HEK293 (cell line): ENCODE data around the gene EXD1.
"Not testable (repeated sequence)": the region's sequence is repeated elsewhere in the genome, so short reads cannot be mapped to it uniquely, and the experiment has no call there.

Source experiments
- CTCF ChIA-PET: fragments of 350-600 bp; formaldehyde crosslinking; extraction: SDS; loops from one replicate; lab custom pipeline; 2021; ENCODE audit warnings: antibody characterized with exemption; lab: Yijun Ruan, JAX
- POLR2A ChIA-PET: fragments of 300-600 bp; formaldehyde crosslinking; extraction: SDS; loops from one replicate; lab custom pipeline; 2020; ENCODE audit warnings: antibody characterized with exemption, inconsistent platforms; lab: Yijun Ruan, JAX
- H3K27ac ChIP-seq: fragments of 200-500 bp; sonication (Bioruptor generic); 2 replicates; pipeline ENCODE4 v1.5.1; 2014; ENCODE audit warnings: low read depth, low read length, control low read depth, inconsistent platforms; ENCODE audit errors: extremely low read depth
- H3K36me3 ChIP-seq, 2 experiments: fragments of 200-500 bp in 1 of 2; sonication (Bioruptor generic) in 1 of 2; 1 replicate in 1 of 2; 2 replicates in 1 of 2; pipeline ENCODE4 v1.5.1; 2014 to 2017; ENCODE audit warnings: inconsistent platforms in 2 of 2, low read length in 2 of 2; ENCODE audit not compliant: control insufficient read depth in 2 of 2, insufficient read depth in 1 of 2
- H3K4me1 ChIP-seq: fragments of 200-500 bp; sonication (Bioruptor generic); 2 replicates; pipeline ENCODE4 v1.5.1; 2014; ENCODE audit warnings: mild to moderate bottlenecking, low read length, inconsistent platforms; ENCODE audit not compliant: control insufficient read depth, insufficient read depth
- H3K4me3 ChIP-seq: 2 replicates; pipeline ENCODE4 v1.5.1; 2011; ENCODE audit warnings: low read depth, mild to moderate bottlenecking, control low read depth, low read length, moderate library complexity
- H3K9me3 ChIP-seq: fragments of 200-500 bp; sonication (Bioruptor generic); 2 replicates; pipeline ENCODE4 v1.5.1; 2014; ENCODE audit warnings: low read depth, low read length, inconsistent platforms; ENCODE audit not compliant: control insufficient read depth, insufficient read depth
- PRDM1 ChIP-seq: fragments of 450-650 bp; formaldehyde crosslinking; IDR thresholded peaks from 2 replicates; pipeline ENCODE4; 2016; ENCODE audit warnings: missing biosample characterization, missing genetic modification characterization
- SALL2 ChIP-seq: fragments of 450-650 bp; formaldehyde crosslinking; IDR thresholded peaks from 2 replicates; pipeline ENCODE4 v1.5.0; 2017; ENCODE audit warnings: missing biosample characterization, mild to moderate bottlenecking, missing genetic modification characterization, borderline replicate concordance
- SP2 ChIP-seq: fragments of 450-650 bp; formaldehyde crosslinking; IDR thresholded peaks from 2 replicates; pipeline ENCODE4 v1.5.1; 2016; ENCODE audit warnings: missing biosample characterization, missing genetic modification characterization
- ZBTB20 ChIP-seq: fragments of 450-650 bp; formaldehyde crosslinking; IDR thresholded peaks from 2 replicates; pipeline ENCODE4 v1.5.1; 2016; ENCODE audit warnings: missing biosample characterization, missing genetic modification characterization
- ZFHX2 ChIP-seq: fragments of 450-650 bp; formaldehyde crosslinking; conservative IDR thresholded peaks from 2 replicates; pipeline ENCODE4 v1.5.1; 2016; ENCODE audit warnings: missing biosample characterization, missing genetic modification characterization
- ZNF121 ChIP-seq: fragments of 450-650 bp; formaldehyde crosslinking; IDR thresholded peaks from 2 replicates; pipeline ENCODE4 v1.5.1; 2016; ENCODE audit warnings: missing biosample characterization, missing genetic modification characterization
- ZNF169 ChIP-seq: fragments of 450-650 bp; formaldehyde crosslinking; IDR thresholded peaks from 2 replicates; pipeline ENCODE4 v1.5.1; 2016; ENCODE audit warnings: missing biosample characterization, missing genetic modification characterization
- ZNF335 ChIP-seq: fragments of 450-650 bp; formaldehyde crosslinking; conservative IDR thresholded peaks from 2 replicates; pipeline ENCODE4 v1.5.1; 2016; ENCODE audit warnings: missing biosample characterization, missing genetic modification characterization
- ZNF658 ChIP-seq: fragments of 450-650 bp; formaldehyde crosslinking; IDR thresholded peaks from 2 replicates; pipeline ENCODE4; 2016; ENCODE audit warnings: missing biosample characterization, missing genetic modification characterization
- ZNF660 ChIP-seq: fragments of 450-650 bp; IDR thresholded peaks from 2 replicates; pipeline ENCODE4 v1.5.1; 2018; ENCODE audit warnings: missing biosample characterization, mild to moderate bottlenecking, missing genetic modification characterization
- ZNF677 ChIP-seq: fragments of 450-650 bp; IDR thresholded peaks from 2 replicates; pipeline ENCODE4 v1.5.0; 2018; ENCODE audit warnings: missing biosample characterization, mild to moderate bottlenecking, missing genetic modification characterization, moderate library complexity
- ZNF76 ChIP-seq: fragments of 450-650 bp; formaldehyde crosslinking; IDR thresholded peaks from 2 replicates; pipeline ENCODE4; 2016; ENCODE audit warnings: low read depth, missing biosample characterization, missing genetic modification characterization, borderline replicate concordance
- ZNF792 ChIP-seq: fragments of 450-650 bp; formaldehyde crosslinking; IDR thresholded peaks from 2 replicates; pipeline ENCODE4 v1.5.1; 2016; ENCODE audit warnings: missing biosample characterization, missing genetic modification characterization
- TF ChIP-seq, protein P1 (sequence below): sonication (generic); formaldehyde crosslinking; IDR thresholded peaks from 2 replicates; pipeline ENCODE4 v1.8.1; 2022; ENCODE audit warnings: mild to moderate bottlenecking, moderate library complexity, missing genetic modification reagents
- TF ChIP-seq, protein P2 (sequence below): fragments of 450-650 bp; formaldehyde crosslinking; IDR thresholded peaks from 2 replicates; pipeline ENCODE4 v1.5.1; 2017; ENCODE audit warnings: missing biosample characterization, missing genetic modification characterization

Gene EXD1

DNA sequence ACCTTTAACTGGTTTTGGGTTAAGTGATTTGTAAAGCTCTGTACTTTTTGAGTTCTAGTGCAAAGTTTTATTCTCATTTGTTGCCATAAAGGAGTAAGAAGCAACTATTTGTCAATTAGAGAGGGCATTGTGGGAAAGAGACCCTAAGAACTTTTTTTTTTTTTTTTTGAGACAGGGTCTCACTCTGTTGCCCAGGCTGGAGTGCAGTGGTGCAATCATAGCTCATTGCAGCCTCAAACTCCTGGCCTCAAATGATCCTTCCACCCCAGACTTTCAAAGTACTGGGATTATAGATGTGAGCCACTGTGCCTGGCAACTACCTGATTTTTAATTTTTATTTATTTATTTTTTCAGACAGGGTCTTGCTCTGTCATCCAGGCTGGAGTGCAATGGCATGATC, 5.4 kb upstream of the EXD1 start:
- ChIA-PET POLR2A (interaction anchor here (0.6 to 0.7 kb wide), 3 partner anchors 22 to 55 kb away, joined by 3 read pairs; no protein-coding TSS in a partner anchor), CTCF (interaction anchor here (0.6 kb wide), 1 partner anchor 16 kb away, joined by 4 read pairs; no protein-coding TSS in a partner anchor)
- no peaks in the 10 kb centered on the region; a peak in 1 of 3 replicates for H3K36me3 ChIP-seq
- TF ChIP-seq ZNF121 (tag by site-specific recombination) (0 out of 2 replicates have a peak, but pooled peaks have one; percentile 26), ZNF660 (tag by site-specific recombination) (no peak)
- H3K9me3 ChIP-seq, result no peaks in the 10 kb centered on the region
- H3K4me1 ChIP-seq, result no peaks in the 10 kb centered on the region
- H3K4me3 ChIP-seq, result no peak overlapping the region
- no peak overlapping the region for H3K27ac ChIP-seq

DNA sequence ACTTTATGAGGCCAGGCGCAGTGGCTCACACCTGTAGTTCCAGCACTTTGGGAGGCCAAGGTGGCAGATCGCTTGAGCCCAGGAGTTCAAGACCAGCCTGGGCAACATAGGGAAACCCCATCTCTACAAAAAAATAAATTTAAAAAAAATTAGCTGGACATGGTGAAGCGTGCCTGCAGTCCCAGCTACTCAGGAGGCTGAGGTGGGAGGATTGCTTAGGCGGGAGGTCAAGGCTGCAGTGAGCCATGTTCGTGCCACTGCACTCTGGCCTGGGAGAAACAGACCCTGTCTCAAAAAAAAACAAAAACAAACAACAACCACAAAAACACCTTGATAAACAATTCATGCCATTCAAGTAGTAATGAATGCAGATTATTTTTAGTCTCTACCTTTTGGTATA, 4.7 kb upstream of the EXD1 start:
- CTCF ChIA-PET, result interaction anchor here (0.6 kb wide), 1 partner anchor 17 kb away, joined by 4 read pairs; no protein-coding TSS in a partner anchor
- not testable (repeated sequence) for H3K9me3 ChIP-seq, H3K36me3 ChIP-seq, H3K4me3 ChIP-seq, H3K27ac ChIP-seq, H3K4me1 ChIP-seq
- POLR2A ChIA-PET, result interaction anchor here (0.7 kb wide), 1 partner anchor 22 kb away, joined by 3 read pairs; no protein-coding TSS in a partner anchor

- TF ChIP-seq ZNF677 (tag by site-specific recombination), result no peak
- TF ChIP-seq PRDM1 (tag by site-specific recombination), result peak; percentile 58
- peak; percentile 26; the same call in 1 of the 2 replicates for TF ChIP-seq ZFHX2 (tag by site-specific recombination)
- TF ChIP-seq, protein P1, sequence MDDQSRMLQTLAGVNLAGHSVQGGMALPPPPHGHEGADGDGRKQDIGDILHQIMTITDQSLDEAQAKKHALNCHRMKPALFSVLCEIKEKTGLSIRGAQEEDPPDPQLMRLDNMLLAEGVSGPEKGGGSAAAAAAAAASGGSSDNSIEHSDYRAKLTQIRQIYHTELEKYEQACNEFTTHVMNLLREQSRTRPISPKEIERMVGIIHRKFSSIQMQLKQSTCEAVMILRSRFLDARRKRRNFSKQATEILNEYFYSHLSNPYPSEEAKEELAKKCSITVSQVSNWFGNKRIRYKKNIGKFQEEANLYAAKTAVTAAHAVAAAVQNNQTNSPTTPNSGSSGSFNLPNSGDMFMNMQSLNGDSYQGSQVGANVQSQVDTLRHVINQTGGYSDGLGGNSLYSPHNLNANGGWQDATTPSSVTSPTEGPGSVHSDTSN (CRISPR knock-in tag), result no peak
- TF ChIP-seq ZNF169 (tag by site-specific recombination), result no peak
- TF ChIP-seq, protein P2, sequence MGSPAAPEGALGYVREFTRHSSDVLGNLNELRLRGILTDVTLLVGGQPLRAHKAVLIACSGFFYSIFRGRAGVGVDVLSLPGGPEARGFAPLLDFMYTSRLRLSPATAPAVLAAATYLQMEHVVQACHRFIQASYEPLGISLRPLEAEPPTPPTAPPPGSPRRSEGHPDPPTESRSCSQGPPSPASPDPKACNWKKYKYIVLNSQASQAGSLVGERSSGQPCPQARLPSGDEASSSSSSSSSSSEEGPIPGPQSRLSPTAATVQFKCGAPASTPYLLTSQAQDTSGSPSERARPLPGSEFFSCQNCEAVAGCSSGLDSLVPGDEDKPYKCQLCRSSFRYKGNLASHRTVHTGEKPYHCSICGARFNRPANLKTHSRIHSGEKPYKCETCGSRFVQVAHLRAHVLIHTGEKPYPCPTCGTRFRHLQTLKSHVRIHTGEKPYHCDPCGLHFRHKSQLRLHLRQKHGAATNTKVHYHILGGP (tag by site-specific recombination), result no peak
- peak; percentile 70 for TF ChIP-seq ZNF335 (tag by site-specific recombination)
- CTCF ChIA-PET, result no interaction called here
- no peaks in the 10 kb centered on the region for H3K9me3 ChIP-seq
- H3K4me1 ChIP-seq, result no peaks in the 10 kb centered on the region
- H3K27ac ChIP-seq, result no peak overlapping the region
- POLR2A ChIA-PET, result no interaction called here
- no peaks in the 10 kb centered on the region for H3K36me3 ChIP-seq
- no peak overlapping the region for H3K4me3 ChIP-seq
Measured at GRCh38 chr15:41233367-41233771, 2.8 kb upstream of the EXD1 start.

- Histone ChIP-seq H3K9me3 (no peaks in the 10 kb centered on the region), H3K36me3 (no peaks in the 10 kb centered on the region), H3K4me1 (no peaks in the 10 kb centered on the region), H3K27ac (peak overlapping the region; percentile 41; the same call in 1 of the 2 replicates), H3K4me3 (peak overlapping the region; percentile 97)
- CTCF ChIA-PET, result interaction anchor here (0.6 to 1.9 kb wide), 7 partner anchors 10 to 593 kb away, joined by 3 to 6 read pairs (median 3); no protein-coding TSS in a partner anchor
- no peak for TF ChIP-seq SP2 (tag by site-specific recombination)
- 0 out of 2 replicates have a peak, but pooled peaks have one; percentile 7 for TF ChIP-seq ZNF76 (tag by site-specific recombination)
- TF ChIP-seq ZBTB20, result peak; percentile 10; the same call in 1 of the 2 replicates
- 0 out of 2 replicates have a peak, but pooled peaks have one; percentile 3 for TF ChIP-seq ZNF792 (tag by site-specific recombination)
- peak; percentile 7; the same call in 1 of the 2 replicates for TF ChIP-seq ZNF335 (tag by site-specific recombination)
- no peak for TF ChIP-seq ZNF658 (tag by site-specific recombination)
- TF ChIP-seq SALL2 (tag by site-specific recombination), result no peak
- TF ChIP-seq, all 188 proteins: peak for 4
- POLR2A ChIA-PET, result interaction anchor here (0.7 to 1.4 kb wide), 9 partner anchors 10 to 207 kb away, joined by 3 to 13 read pairs (median 4); partner anchors contain the start of genes INO80, NUSAP1 and OIP5
Measured at GRCh38 chr15:41231422-41232226, 1.1 kb upstream of the EXD1 start.
